NCI-H2107 (cell line): ENCODE data around the gene INO80B.
"Not testable (repeated sequence)": the region's sequence is repeated elsewhere in the genome, so short reads cannot be mapped to it uniquely, and the experiment has no call there.

Experiments
- DNase-seq: peaks from one replicate; lab custom pipeline; 2025; lab: John Stamatoyannopoulos, UW

Gene INO80B

DNA sequence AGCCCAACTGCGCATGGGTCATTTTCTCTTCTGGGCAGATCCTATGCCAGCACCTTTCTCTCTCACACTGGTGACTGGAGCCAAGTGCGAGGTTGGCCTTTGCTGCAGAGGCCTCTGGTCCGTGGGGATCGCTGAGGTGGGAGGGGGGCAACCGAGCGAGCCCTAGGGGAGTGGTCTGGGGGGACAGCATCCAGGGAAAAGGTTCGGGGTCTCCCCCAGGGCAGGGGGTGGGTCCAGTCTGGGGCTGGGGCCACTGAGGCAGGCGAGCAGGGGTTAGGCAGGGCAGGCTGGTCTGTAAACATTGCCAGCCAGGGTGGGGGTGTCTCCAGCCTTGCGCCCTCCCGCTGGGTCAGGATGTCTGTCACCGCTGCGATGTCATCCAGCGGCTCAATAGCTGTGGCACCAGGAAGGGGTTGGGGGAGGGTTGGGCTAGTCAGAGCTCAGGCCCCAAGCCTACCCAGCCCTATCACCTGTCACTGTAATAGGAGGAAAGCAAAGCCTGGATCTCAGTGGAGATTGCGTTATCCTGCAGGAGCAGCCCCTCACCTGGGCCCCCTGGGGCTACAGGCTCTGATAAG lies 28.6 kb upstream of the INO80B start:
- DNase-seq = no peak

DNA sequence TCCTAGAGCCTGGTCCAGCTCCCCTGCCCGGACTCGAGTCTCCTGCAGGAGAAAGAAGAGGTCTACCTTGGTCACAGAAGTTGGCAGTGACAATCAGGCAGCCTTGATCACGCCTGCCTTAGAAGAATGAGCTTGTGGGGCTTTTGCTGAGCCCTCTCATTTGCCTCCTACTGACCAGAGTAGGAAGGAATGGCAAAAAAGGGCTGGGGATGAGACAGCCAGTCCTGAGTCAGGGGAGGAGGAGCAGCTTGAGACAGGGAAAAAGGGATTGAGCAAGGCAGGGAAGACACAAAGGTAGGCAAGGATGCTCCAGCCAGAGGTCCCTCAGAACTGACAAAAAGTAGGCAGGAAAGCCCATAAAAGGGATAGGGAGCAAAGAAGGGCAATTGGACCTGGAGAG lies 27.3 kb upstream of the INO80B start:
- no peak for DNase-seq

DNA sequence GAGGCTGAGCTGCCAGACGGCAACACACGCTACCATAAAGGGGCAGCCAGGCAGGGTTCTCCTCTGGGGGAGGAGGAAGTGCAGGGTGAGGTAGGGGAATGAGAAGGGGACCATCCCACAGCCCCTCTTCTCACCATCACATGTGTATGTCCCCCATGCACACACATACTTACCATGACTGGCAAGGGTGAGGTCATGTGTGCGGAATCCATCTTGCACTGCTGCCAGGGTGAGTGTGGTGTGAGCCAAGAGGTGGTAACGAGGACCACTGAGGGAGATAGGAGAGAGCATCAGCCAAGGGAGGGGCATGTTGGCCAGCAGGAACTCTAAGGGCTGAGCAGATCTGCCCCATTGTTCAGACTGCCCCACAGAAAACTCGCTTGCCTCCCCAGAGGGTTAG lies 26.2 kb upstream of the INO80B start:
- no peak for DNase-seq

GRCh38 chr2:74429487-74430451 lies 25.1 kb upstream of the INO80B start:
- no peak for DNase-seq

DNA sequence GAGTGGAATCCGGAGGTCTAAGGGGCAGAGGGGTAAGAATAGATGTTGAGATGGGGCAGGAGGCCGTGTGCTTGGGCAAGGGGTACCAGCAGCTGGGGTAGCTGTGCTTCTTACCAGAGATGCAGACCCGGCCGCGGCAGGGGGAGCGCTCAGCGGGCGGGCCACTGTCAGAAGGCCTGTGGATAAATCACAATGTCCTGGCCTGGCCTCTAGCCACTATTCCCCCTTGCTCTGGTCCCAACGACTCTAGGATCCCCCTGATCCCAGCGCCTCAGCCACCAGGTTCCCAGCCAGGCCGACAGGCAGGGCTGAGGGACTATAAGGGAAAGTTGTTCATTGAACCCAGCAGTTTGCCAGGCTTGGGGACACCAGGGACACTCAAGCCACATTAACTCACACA lies 24.4 kb upstream of the INO80B start:
- DNase-seq = no peak

DNA sequence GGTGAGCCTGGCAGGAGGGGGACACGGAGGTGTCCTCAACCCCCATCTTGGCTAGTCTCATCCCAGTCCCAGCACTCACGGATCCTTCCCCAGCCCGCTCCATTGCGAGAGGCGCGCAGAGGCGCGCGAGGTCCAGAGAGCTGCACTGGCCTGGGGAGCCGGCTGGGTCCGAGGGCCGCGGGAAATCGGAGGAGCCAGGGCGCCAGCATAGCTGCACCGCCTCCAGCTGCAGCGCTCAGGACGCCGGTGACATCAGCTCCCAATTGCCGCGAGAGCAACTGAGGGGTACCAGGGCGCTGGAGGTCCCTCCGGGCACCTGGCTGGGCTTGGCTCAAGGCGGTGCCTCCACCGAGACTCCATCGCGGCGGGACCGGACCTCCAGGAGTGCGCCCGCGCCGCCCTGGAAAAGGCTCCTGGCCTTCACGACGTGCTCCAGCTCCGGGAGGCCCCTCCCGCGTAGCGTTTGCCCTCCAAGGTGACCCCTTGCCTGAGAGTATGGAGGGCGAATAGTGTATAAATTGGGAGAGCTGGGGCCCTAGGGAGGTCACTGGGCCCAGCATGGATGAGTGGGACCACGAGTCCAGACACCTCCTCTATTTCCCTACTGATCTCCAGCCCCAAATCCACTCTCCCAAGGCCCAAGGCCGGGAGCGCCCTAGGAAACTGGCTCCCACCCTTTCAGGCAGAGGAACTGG lies 18.6 kb upstream of the INO80B start:
- no peak for DNase-seq

DNA sequence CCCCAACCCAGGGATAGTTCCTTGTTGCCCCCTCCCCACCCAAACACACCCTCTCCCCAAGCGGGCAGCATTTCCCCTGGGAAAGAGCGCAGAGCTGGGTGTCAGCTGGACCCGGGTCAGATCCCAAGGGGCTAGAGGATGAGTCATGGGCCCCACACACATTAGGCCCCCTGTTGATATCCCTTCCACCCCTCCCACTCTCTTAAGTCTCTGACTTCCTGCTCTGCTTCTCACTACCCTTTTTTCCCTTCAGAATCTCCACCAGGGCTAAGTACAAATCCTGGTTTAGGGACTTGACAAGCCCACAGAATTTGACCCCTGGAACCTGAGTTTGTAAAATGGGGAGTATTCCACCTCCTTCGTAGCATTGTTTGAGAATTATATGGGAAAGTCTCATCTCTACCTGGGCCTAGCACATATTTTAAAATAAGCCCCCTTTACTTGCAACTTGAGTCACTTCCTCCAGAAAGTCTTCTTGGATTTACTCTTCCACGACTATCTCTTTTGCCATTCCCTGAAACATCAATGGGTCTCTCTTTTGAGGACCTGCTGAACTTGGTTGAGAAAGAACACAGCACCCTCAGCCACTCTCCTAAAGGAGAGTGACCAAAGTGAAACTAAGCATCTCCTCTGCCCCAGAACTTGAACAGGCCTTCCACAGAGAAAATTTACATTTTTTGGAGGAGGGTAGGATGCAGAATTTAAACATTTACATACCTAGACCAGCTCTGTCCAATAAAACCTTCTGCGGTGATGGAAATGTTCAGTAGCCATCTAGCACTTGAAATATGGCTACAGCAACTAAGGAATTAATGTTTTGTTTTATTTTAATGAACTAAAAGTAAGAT lies 17.8 kb upstream of the INO80B start:
- DNase-seq = no peak

DNA sequence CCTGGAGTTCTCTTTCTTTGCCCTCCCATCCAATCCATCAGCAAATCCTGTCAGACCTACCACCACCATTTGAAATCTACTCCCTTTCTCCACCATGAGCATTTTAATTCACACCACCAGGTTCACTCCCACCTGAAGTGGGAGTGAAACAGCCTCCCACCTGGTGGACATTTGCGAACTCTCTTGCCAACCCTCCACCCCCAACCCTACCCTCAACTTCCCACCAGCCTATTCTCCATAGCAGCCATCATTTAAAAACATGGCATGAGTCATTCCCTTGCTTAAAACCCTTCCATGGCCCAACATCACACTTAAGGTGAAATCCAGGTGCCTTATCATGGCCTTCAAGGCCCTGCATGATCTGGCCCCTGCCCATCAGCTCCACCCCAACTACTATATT lies 16.6 kb upstream of the INO80B start:
- DNase-seq = no peak

- no peak for DNase-seq
Measured at GRCh38 chr2:74439373-74439772, 15.5 kb upstream of the INO80B start.

DNA sequence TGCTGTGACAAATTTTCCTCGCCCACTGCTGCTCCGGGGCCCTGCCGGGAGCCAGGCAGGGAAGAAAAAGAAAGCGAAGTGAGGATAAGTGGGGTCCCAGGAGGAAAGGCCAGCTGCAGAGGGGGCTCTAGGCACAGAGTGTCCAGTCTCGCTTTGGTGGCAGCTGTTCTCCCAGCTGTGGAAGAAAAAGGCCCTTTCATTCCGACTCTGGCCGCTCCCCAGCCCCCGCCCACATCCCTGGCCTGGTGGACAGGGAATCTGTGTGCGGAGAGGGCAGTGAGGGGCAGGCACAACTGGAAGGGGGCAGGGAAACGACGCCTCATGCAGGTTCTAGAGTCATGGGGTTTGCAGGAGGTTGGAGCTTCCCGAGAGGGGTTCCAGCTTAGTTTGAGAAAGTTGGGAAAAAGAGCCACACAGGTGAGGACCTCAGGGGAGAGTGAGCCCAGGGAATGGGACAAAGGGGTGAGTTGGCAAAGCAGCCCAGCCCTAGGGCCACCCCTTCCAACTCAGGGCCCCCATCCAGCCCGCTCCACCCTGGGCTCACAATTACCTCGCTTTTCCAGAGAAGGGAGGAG lies 15.0 kb upstream of the INO80B start:
- DNase-seq = no peak

DNA sequence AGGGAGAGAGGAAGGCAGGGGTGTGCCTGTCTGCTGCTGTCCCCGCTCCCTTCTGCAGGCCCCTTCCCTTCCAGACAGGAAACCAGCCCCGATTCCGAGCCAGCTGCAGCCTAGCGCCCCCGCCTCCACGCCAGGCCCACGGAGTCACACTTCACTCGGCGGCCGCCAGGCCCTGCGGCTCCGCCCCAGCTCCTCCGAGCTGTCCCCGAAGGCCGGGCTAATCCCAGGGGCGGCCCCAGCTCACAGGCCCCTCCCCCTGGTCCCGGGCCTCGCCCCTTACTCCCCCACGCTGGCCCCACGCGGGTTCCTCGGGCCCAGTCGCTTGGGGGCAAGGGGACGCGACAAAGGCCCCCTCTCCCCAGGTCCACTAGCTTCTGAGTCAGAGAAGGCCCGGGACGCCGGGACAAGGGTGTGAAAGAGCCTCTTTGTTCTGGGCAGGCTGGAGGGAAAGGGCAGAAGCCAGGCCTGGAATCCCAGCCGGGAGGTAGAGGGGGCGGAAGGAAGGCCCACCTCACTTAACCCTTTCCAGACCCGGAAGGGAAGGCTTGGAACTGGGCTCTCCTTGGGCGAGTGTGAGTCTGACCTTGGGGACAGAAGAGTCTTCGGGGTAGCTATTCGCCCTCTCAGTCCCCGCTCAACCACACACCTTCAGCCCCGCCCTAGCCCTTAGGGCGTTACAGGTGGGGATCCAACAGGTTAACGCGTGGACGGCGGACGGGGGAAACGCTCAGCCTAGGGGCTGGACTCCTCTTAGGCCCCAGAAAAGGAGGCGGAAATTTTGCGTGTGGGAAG lies 14.3 kb upstream of the INO80B start:
- DNase-seq = no peak

DNA sequence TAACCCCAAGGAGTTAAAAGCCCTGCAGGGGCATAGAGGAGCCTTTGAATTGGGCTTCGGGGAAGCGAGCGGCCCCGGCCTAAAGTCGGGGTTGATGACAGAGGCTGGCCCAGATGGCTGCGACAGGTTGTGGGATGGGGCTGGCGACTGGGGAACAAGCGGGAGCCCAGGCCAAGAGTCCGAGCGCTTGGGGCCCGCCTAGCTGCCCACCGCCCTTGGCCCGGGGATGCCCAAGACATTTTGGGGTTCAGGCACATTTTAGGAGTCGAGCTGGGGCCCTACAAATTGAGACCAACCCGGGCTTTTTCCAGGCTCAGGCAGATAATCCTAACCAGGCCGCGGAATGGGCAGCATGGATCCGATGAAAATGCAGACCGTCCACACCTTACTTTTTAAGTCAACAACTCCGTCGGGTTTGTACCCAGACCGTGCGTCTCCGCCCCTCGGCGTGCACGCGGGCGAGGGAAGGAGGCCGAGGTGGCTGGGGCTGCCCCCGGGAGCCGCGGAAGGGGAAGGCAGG lies 13.7 kb upstream of the INO80B start:
- no peak for DNase-seq

GRCh38 chr2:74441690-74442482 lies 13.0 kb upstream of the INO80B start, which contains the start of gene RTKN:
TSS of gene RTKN (minus strand) at chr2:74441937. CDS start at chr2:74441816, 121 bp downstream.
- DNase-seq = no peak

DNA sequence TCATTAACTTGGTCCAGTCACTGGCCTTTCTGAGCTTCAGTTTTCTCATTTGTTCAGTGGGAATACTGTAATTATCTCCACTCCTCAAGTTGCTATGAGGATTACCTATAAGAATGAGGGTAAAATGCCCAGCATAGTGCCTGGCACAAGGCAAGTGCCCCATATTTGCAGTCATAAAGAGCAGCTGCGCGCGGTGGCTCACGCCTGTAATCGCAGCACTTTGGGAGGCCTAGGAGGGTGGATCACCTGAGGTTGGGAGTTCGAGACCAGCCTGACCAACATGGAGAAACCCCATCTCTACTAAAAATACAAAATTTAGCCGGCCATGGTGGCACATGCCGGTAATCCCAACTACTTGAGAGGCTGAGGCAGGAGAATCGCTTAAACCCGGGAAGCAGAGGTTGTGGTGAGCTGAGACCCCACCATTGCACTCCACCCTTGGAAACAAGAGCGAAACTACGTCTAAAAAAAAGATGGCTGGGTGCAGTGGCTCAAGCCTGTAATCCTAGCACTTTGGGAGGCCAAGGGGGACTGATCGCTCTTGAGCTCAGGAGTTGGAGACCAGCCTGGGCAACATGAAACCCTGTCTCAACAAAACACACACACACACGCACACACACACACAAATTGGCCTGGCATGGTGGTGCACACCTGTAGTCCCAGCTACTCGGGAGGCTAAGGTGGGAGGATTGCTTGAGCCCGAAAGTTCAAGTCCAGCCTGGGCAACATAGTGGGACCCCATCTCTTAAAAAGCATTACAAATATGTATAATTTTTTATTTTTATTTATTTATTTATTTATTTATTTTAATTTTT lies 12.2 kb upstream of the INO80B start:
- not testable (repeated sequence) for DNase-seq

GRCh38 chr2:74444498-74445318 lies 10.2 kb upstream of the INO80B start:
- DNase-seq = no peak

- no peak for DNase-seq
Measured at GRCh38 chr2:74447230-74447999, 7.5 kb upstream of the INO80B start.

DNA sequence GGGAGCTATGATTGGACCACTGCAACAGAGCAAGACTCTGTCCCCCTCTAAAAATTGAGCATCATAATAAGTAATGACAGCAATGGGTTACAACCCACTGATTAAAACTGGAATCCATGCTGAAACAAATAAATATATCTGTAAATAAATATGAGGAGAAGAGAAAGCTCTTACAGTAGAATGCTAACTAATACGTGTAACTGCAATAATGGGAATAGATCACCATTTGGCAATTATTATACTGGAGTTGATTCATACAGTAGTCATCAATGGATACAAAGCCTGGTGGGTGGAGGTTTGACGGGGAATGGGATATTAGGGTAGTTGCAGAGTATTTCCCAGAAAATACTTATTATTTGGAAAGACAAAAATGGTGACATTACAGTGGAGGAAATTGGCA lies 6.1 kb upstream of the INO80B start:
- DNase-seq = no peak
